ENCODE results near the gene PLOD2.

The PLOD2 gene

GRCh38 chr3:146091397-146091796 lies 69.6 kb downstream of the PLOD2 start:
- in situ Hi-C loops (cut with HindIII; ENCODE audit: low sequenced_read_pairs): no loop called here
- DNase-seq (ENCODE audit: low read depth, low spot score): no peak
- no peak overlapping the region for H3K4me3 ChIP-seq (ENCODE audit: low read depth, low read length)
- no peak for TF ChIP-seq CTCF (IDR thresholded peaks at IDR 0.05; ENCODE audit: low read depth, low read length)

GRCh38 chr3:146090521-146090920 lies 70.5 kb downstream of the PLOD2 start:
- DNase-seq (ENCODE audit: low read depth, low spot score): no peak
- in situ Hi-C loops (cut with HindIII; ENCODE audit: low sequenced_read_pairs): no loop called here
- H3K4me3 ChIP-seq (ENCODE audit: low read depth, low read length): no peak overlapping the region
- TF ChIP-seq CTCF (IDR thresholded peaks at IDR 0.05; ENCODE audit: low read depth, low read length): no peak

GRCh38 chr3:146088840-146089239 lies 72.1 kb downstream of the PLOD2 start:
- DNase-seq (ENCODE audit: low read depth, low spot score): no peak
- no peak overlapping the region for H3K4me3 ChIP-seq (ENCODE audit: low read depth, low read length)
- in situ Hi-C loops (cut with HindIII; ENCODE audit: low sequenced_read_pairs): no loop called here
- no peak for TF ChIP-seq CTCF (IDR thresholded peaks at IDR 0.05; ENCODE audit: low read depth, low read length)

- in situ Hi-C loops (cut with HindIII; ENCODE audit: low sequenced_read_pairs): no loop called here
- H3K4me3 ChIP-seq (ENCODE audit: low read depth, low read length): no peak overlapping the region
- no peak for DNase-seq (ENCODE audit: low read depth, low spot score)
- no peak for TF ChIP-seq CTCF (IDR thresholded peaks at IDR 0.05; ENCODE audit: low read depth, low read length)
These were observed 73.9 kb downstream of the PLOD2 start for GRCh38 chr3:146087116-146087515.

GRCh38 chr3:146086211-146086610 lies 74.8 kb downstream of the PLOD2 start:
- no peak for TF ChIP-seq CTCF (IDR thresholded peaks at IDR 0.05; ENCODE audit: low read depth, low read length)
- in situ Hi-C loops (cut with HindIII; ENCODE audit: low sequenced_read_pairs): no loop called here
- H3K4me3 ChIP-seq (ENCODE audit: low read depth, low read length): no peak overlapping the region
- DNase-seq (ENCODE audit: low read depth, low spot score): no peak

- H3K4me3 ChIP-seq (ENCODE audit: low read depth, low read length): no peak overlapping the region
- no peak for TF ChIP-seq CTCF (IDR thresholded peaks at IDR 0.05; ENCODE audit: low read depth, low read length)
- no peak for DNase-seq (ENCODE audit: low read depth, low spot score)
- in situ Hi-C loops (cut with HindIII; ENCODE audit: low sequenced_read_pairs): no loop called here
These were observed 75.3 kb downstream of the PLOD2 start for GRCh38 chr3:146085678-146086077.

- DNase-seq (ENCODE audit: low read depth, low spot score): no peak
- in situ Hi-C loops (cut with HindIII; ENCODE audit: low sequenced_read_pairs): no loop called here
These were observed 80.4 kb downstream of the PLOD2 start for GRCh38 chr3:146080578-146080977.

More at GRCh38 chr3:146080578-146080977, 80.4 kb downstream of the PLOD2 start:
- no peak overlapping the region for H3K4me3 ChIP-seq (ENCODE audit: low read depth, low read length)
- no peak for TF ChIP-seq CTCF (IDR thresholded peaks at IDR 0.05; ENCODE audit: low read depth, low read length)

Data from astrocyte of the spinal cord (primary cell).